Skeletal muscle tissue (tissue), 4 donors: Measurements from ENCODE around the gene BMPER. TPM values are rescaled to one million over a fixed set of nuclear protein-coding genes. Genes with fewer than 3 reads are reported as not detected.

Experiments
- H3K27ac ChIP-seq: one replicate; pipeline ENCODE4 v1.7.0; 2013; ENCODE audit warnings: mild to moderate bottlenecking, low read depth, low read length, inconsistent platforms
- H3K27me3 ChIP-seq, 3 donors: one replicate each; pipeline ENCODE4 v1.7.0; 2013; ENCODE audit warnings: low read length in 3 of 3; ENCODE audit not compliant: control insufficient read depth in 3 of 3, insufficient read depth in 3 of 3
- H3K36me3 ChIP-seq, 3 donors: one replicate each; pipeline ENCODE4 v1.7.0; 2013; ENCODE audit warnings: low read length in 3 of 3; ENCODE audit not compliant: control insufficient read depth in 3 of 3, insufficient read depth in 3 of 3
- H3K4me1 ChIP-seq, 3 donors: one replicate each; pipeline ENCODE4 v1.7.0; 2013; ENCODE audit warnings: low read length in 3 of 3, mild to moderate bottlenecking in 3 of 3; ENCODE audit not compliant: control insufficient read depth in 3 of 3, insufficient read depth in 3 of 3
- H3K4me3 ChIP-seq, 3 donors: one replicate each; pipeline ENCODE4 v1.7.0; 2013; ENCODE audit warnings: low read length in 3 of 3
- H3K9ac ChIP-seq, 3 donors: one replicate each; pipeline ENCODE4 v1.7.0; 2013; ENCODE audit warnings: low read length in 3 of 3, mild to moderate bottlenecking in 3 of 3, moderate library complexity in 2 of 3, low read depth in 1 of 3
- H3K9me3 ChIP-seq, 3 donors: one replicate each; pipeline ENCODE4 v1.7.0; 2013; ENCODE audit warnings: low read length in 3 of 3; ENCODE audit not compliant: control insufficient read depth in 3 of 3
- total RNA-seq: library from RNA; depleted of rRNA; stranded (reverse); fragments of >200 nt; gene quantifications from one replicate; pipeline ENCODE4 v1.2.3, GENCODE V29; 2014
- donor health status: Osteomylitis.

BMPER gene
- total RNA-seq, 1 donor from 2014 or later: 9.4 TPM

GRCh38 chr7:34080513-34080912 is 175.2 kb downstream of the BMPER start:
- H3K36me3 ChIP-seq: no peaks in the 10 kb centered on the region
- H3K9ac ChIP-seq: no peak overlapping the region
- no peak overlapping the region for H3K27ac ChIP-seq
- no peaks in the 10 kb centered on the region for H3K4me1 ChIP-seq
- H3K27me3 ChIP-seq: no peaks in the 10 kb centered on the region
- no peak overlapping the region for H3K4me3 ChIP-seq
- H3K9me3 ChIP-seq: no peaks in the 10 kb centered on the region

GRCh38 chr7:34081935-34082334 is 176.6 kb downstream of the BMPER start:
- Histone ChIP-seq H3K36me3 (no peaks in the 10 kb centered on the region), H3K9ac (no peak overlapping the region), H3K9me3 (no peaks in the 10 kb centered on the region), H3K27ac (no peak overlapping the region), H3K4me3 (no peak overlapping the region), H3K27me3 (no peaks in the 10 kb centered on the region), H3K4me1 (no peaks in the 10 kb centered on the region)

GRCh38 chr7:34083440-34083839 is 178.1 kb downstream of the BMPER start:
- H3K9me3 ChIP-seq: no peaks in the 10 kb centered on the region
- H3K4me3 ChIP-seq: no peak overlapping the region
- no peak overlapping the region for H3K27ac ChIP-seq

GRCh38 chr7:34084651-34085050 is 179.3 kb downstream of the BMPER start:
- no peaks in the 10 kb centered on the region for H3K4me1 ChIP-seq
- H3K27me3 ChIP-seq: no peaks in the 10 kb centered on the region
- no peak overlapping the region for H3K9ac ChIP-seq
- no peak overlapping the region for H3K4me3 ChIP-seq
- H3K9me3 ChIP-seq: no peaks in the 10 kb centered on the region
- H3K36me3 ChIP-seq: no peaks in the 10 kb centered on the region
- H3K27ac ChIP-seq: no peak overlapping the region

More at GRCh38 chr7:34083440-34083839, 178.1 kb downstream of the BMPER start:
- Histone ChIP-seq H3K27me3 (no peaks in the 10 kb centered on the region), H3K36me3 (no peaks in the 10 kb centered on the region), H3K9ac (no peak overlapping the region), H3K4me1 (no peaks in the 10 kb centered on the region)

- no peaks in the 10 kb centered on the region for H3K9me3 ChIP-seq
These were observed 180.7 kb downstream of the BMPER start for GRCh38 chr7:34086064-34086463.

GRCh38 chr7:34086981-34087380 is 181.6 kb downstream of the BMPER start:
- H3K4me3 ChIP-seq: no peak overlapping the region

More at GRCh38 chr7:34086064-34086463, 180.7 kb downstream of the BMPER start:
- Histone ChIP-seq H3K27ac (no peak overlapping the region), H3K36me3 (no peaks in the 10 kb centered on the region), H3K9ac (no peak overlapping the region), H3K4me3 (no peak overlapping the region), H3K4me1 (no peaks in the 10 kb centered on the region), H3K27me3 (no peaks in the 10 kb centered on the region)

GRCh38 chr7:34087892-34088891 is 182.9 kb downstream of the BMPER start:
- Histone ChIP-seq H3K9me3 (no peaks in the 10 kb centered on the region), H3K27me3 (no peaks in the 10 kb centered on the region), H3K4me1 (no peaks in the 10 kb centered on the region), H3K36me3 (no peaks in the 10 kb centered on the region), H3K9ac (no peak overlapping the region), H3K27ac (no peak overlapping the region), H3K4me3 (no peak overlapping the region)

More at GRCh38 chr7:34086981-34087380, 181.6 kb downstream of the BMPER start:
- H3K9ac ChIP-seq: no peak overlapping the region
- no peaks in the 10 kb centered on the region for H3K36me3 ChIP-seq
- H3K27ac ChIP-seq: no peak overlapping the region
- no peaks in the 10 kb centered on the region for H3K27me3 ChIP-seq
- no peaks in the 10 kb centered on the region for H3K4me1 ChIP-seq
- H3K9me3 ChIP-seq: no peaks in the 10 kb centered on the region

- no peak overlapping the region for H3K27ac ChIP-seq
These were observed 185.5 kb downstream of the BMPER start for GRCh38 chr7:34090816-34091215.

GRCh38 chr7:34091321-34091917 is 186.1 kb downstream of the BMPER start:
- Histone ChIP-seq H3K4me3 (no peak overlapping the region), H3K9me3 (no peaks in the 10 kb centered on the region), H3K27ac (no peak overlapping the region), H3K9ac (no peak overlapping the region), H3K27me3 (no peaks in the 10 kb centered on the region), H3K4me1 (peaks cover 6 to 11% (median 10%) of the 10 kb centered on the region in 3 donors), H3K36me3 (no peaks in the 10 kb centered on the region)

More at GRCh38 chr7:34090816-34091215, 185.5 kb downstream of the BMPER start:
- Histone ChIP-seq H3K9ac (no peak overlapping the region), H3K27me3 (no peaks in the 10 kb centered on the region), H3K36me3 (no peaks in the 10 kb centered on the region), H3K9me3 (no peaks in the 10 kb centered on the region), H3K4me1 (peaks cover under 1 to 5% (median 4%) of the 10 kb centered on the region in 3 donors), H3K4me3 (no peak overlapping the region)

GRCh38 chr7:34093276-34093675 is 187.9 kb downstream of the BMPER start:
- no peak overlapping the region for H3K27ac ChIP-seq
- H3K27me3 ChIP-seq: no peaks in the 10 kb centered on the region
- no peak overlapping the region for H3K4me3 ChIP-seq
- no peaks in the 10 kb centered on the region for H3K36me3 ChIP-seq
- H3K9ac ChIP-seq: no peak overlapping the region
- H3K4me1 ChIP-seq: peaks cover 12 to 20% (median 17%) of the 10 kb centered on the region in 3 donors
- H3K9me3 ChIP-seq: no peaks in the 10 kb centered on the region
